H9 (cell line): Measurements from ENCODE around the gene NKD1. TPM values are rescaled to one million over a fixed set of nuclear protein-coding genes. Genes with fewer than 3 reads are reported as not detected.

Experiments
- DNase-seq: peaks from one replicate; pipeline ENCODE4 v3.0.0-alpha.2; 2017
- H2AFZ ChIP-seq: one replicate; pipeline ENCODE4 v1.6.1; 2013; ENCODE audit warnings: mild to moderate bottlenecking, low read length, control low read depth, moderate library complexity
- H2AK5ac ChIP-seq: 2 replicates; pipeline ENCODE4 v1.6.1; 2013; ENCODE audit warnings: low read length, control low read depth, mixed read lengths; ENCODE audit not compliant: insufficient read length
- H2BK120ac ChIP-seq: one replicate; pipeline ENCODE4 v1.6.1; 2013; ENCODE audit warnings: low read depth, mild to moderate bottlenecking, low read length, control low read depth, inconsistent platforms; ENCODE audit not compliant: poor library complexity, severe bottlenecking
- H2BK12ac ChIP-seq: 2 replicates; pipeline ENCODE4 v1.6.1; 2013; ENCODE audit warnings: low read length, control low read depth, mixed read lengths, low read depth; ENCODE audit not compliant: insufficient read length
- H2BK15ac ChIP-seq: 2 replicates; pipeline ENCODE4 v1.6.1; 2013; ENCODE audit warnings: low read depth, low read length, control low read depth
- H2BK20ac ChIP-seq: one replicate; pipeline ENCODE4 v1.6.1; 2013; ENCODE audit warnings: low read depth, mild to moderate bottlenecking, low read length, control low read depth, inconsistent platforms; ENCODE audit not compliant: poor library complexity, severe bottlenecking
- H2BK5ac ChIP-seq: 2 replicates; pipeline ENCODE4 v1.6.1; 2013; ENCODE audit warnings: low read length, control low read depth, mixed read lengths; ENCODE audit not compliant: insufficient read length
- H3K14ac ChIP-seq: 2 replicates; pipeline ENCODE4 v1.6.1; 2013; ENCODE audit warnings: low read length, control low read depth; ENCODE audit not compliant: insufficient read depth
- H3K18ac ChIP-seq: 2 replicates; pipeline ENCODE4 v1.6.1; 2013; ENCODE audit warnings: low read depth, mild to moderate bottlenecking, mixed read lengths, low read length, control low read depth; ENCODE audit not compliant: insufficient read length
- H3K23ac ChIP-seq: 2 replicates; pipeline ENCODE4 v1.6.1; 2013; ENCODE audit warnings: low read length, control low read depth, mixed read lengths, low read depth; ENCODE audit not compliant: insufficient read length
- H3K23me2 ChIP-seq: 2 replicates; pipeline ENCODE4 v1.6.1; 2013; ENCODE audit warnings: low read depth, mild to moderate bottlenecking, mixed read lengths, low read length, control low read depth; ENCODE audit not compliant: insufficient read length, poor library complexity, severe bottlenecking
- H3K27ac ChIP-seq: 2 replicates; pipeline ENCODE4 v1.5.1; 2013; ENCODE audit warnings: low read length, control low read depth, mixed read lengths, low read depth; ENCODE audit not compliant: insufficient read length
- H3K27me3 ChIP-seq: 2 replicates; pipeline ENCODE4 v1.6.1; 2013; ENCODE audit warnings: low read length, control low read depth, inconsistent platforms; ENCODE audit not compliant: insufficient read depth
- H3K4ac ChIP-seq: 2 replicates; pipeline ENCODE4 v1.6.1; 2013; ENCODE audit warnings: low read depth, mild to moderate bottlenecking, control low read depth, inconsistent platforms, low read length, moderate library complexity
- H3K4me1 ChIP-seq: 2 replicates; pipeline ENCODE4 v1.6.1; 2013; ENCODE audit warnings: low read length, control low read depth, inconsistent platforms; ENCODE audit not compliant: insufficient read depth
- H3K4me2 ChIP-seq: 2 replicates; pipeline ENCODE4 v1.6.1; 2013; ENCODE audit warnings: low read length, control low read depth, mixed read lengths; ENCODE audit not compliant: insufficient read length, insufficient read depth
- H3K56ac ChIP-seq: 2 replicates; pipeline ENCODE4 v1.6.1; 2013; ENCODE audit warnings: low read depth, mild to moderate bottlenecking, mixed read lengths, low read length, control low read depth; ENCODE audit not compliant: insufficient read length
- H3K79me1 ChIP-seq: 2 replicates; pipeline ENCODE4 v1.6.1; 2013; ENCODE audit warnings: low read depth, mild to moderate bottlenecking, moderate library complexity, low read length, control low read depth, inconsistent platforms; ENCODE audit not compliant: insufficient read depth, poor library complexity, severe bottlenecking
- H3K79me2 ChIP-seq: 2 replicates; pipeline ENCODE4 v1.6.1; 2013; ENCODE audit warnings: low read length, control low read depth, inconsistent platforms; ENCODE audit not compliant: insufficient read depth
- H3K9ac ChIP-seq: 2 replicates; pipeline ENCODE4 v1.6.1; 2013; ENCODE audit warnings: low read length, control low read depth, mixed read lengths; ENCODE audit not compliant: insufficient read length; ENCODE audit errors: extremely low read depth
- H3K9me3 ChIP-seq: one replicate; pipeline ENCODE4 v1.6.1; 2013; ENCODE audit warnings: low read depth, low read length, inconsistent platforms; ENCODE audit not compliant: control insufficient read depth
- H3T11ph ChIP-seq: one replicate; pipeline ENCODE4 v1.6.1; 2013; ENCODE audit warnings: mild to moderate bottlenecking, low read length, control low read depth, inconsistent platforms
- H4K20me1 ChIP-seq: one replicate; pipeline ENCODE4 v1.6.1; 2013; ENCODE audit not compliant: control insufficient read depth, insufficient read length, insufficient read depth
- H4K5ac ChIP-seq: 2 replicates; pipeline ENCODE4 v1.6.1; 2013; ENCODE audit warnings: low read depth, mild to moderate bottlenecking, mixed read lengths, low read length, control low read depth; ENCODE audit not compliant: insufficient read length
- H4K8ac ChIP-seq: replicated peaks from 2 replicates; pipeline ENCODE4 v1.6.1; 2013; ENCODE audit warnings: low read length, control low read depth, mixed read lengths, low read depth; ENCODE audit not compliant: insufficient read length
- H4K91ac ChIP-seq: 2 replicates; pipeline ENCODE4 v1.6.1; 2013; ENCODE audit warnings: low read depth, mild to moderate bottlenecking, moderate library complexity, mixed read lengths, low read length, control low read depth; ENCODE audit not compliant: insufficient read length
- H3K27ac Mint-ChIP-seq, 3 experiments: 2 replicates in 2 of 3; 3 replicates in 1 of 3; pipeline ENCODE4 v1.8.0; 2020 to 2021; ENCODE audit warnings: mixed read lengths in 3 of 3, mild to moderate bottlenecking in 1 of 3, moderate library complexity in 1 of 3
- H3K27me3 Mint-ChIP-seq: 2 replicates; pipeline ENCODE4 v1.8.0; 2021; ENCODE audit warnings: low read depth, mild to moderate bottlenecking, moderate library complexity, mixed read lengths
- H3K36me3 Mint-ChIP-seq, 3 experiments: 2 replicates in 2 of 3; 3 replicates in 1 of 3; pipeline ENCODE4 v1.8.0; 2020 to 2021; ENCODE audit warnings: low read depth in 3 of 3, mixed read lengths in 3 of 3; ENCODE audit not compliant: insufficient read depth in 1 of 3
- H3K4me1 Mint-ChIP-seq, 2 experiments: 2 replicates each; pipeline ENCODE4 v1.8.0; 2020; ENCODE audit warnings: mixed read lengths in 2 of 2
- H3K4me3 Mint-ChIP-seq, 2 experiments: 2 replicates in 1 of 2; 3 replicates in 1 of 2; pipeline ENCODE4 v1.8.0; 2020 to 2021; ENCODE audit warnings: mild to moderate bottlenecking in 2 of 2, mixed read lengths in 2 of 2, moderate library complexity in 1 of 2
- H3K9me3 Mint-ChIP-seq, 2 experiments: 2 replicates in 1 of 2; 3 replicates in 1 of 2; pipeline ENCODE4 v1.8.0; 2020; ENCODE audit warnings: mild to moderate bottlenecking in 2 of 2, mixed read lengths in 2 of 2, moderate library complexity in 1 of 2
- CTCF ChIP-seq: fragments of 200-600 bp; sonication (generic); conservative IDR thresholded peaks from 3 replicates; pipeline ENCODE4 v1.8.0; 2021; ENCODE audit warnings: antibody characterized with exemption, mild to moderate bottlenecking
- WGBS: extraction: QIAGEN DNeasy Blood & Tissue Kit; methylation state at CpG from one replicate; pipeline ENCODE4 v1.1.7; 2013; ENCODE audit warnings: missing lambda C conversion rate, low lambda C conversion rate, mixed read lengths; ENCODE audit not compliant: insufficient read length; ENCODE audit errors: extremely low coverage; 5-methylcytosine and 5-hydroxymethylcytosine counted together
- total RNA-seq: library from RNA; stranded (reverse); gene quantifications from 2 replicates; pipeline ENCODE4 v1.2.1, GENCODE V29; 2021

NKD1 gene
- total RNA-seq, 1 experiment from 2014 or later: 1.9 TPM

GRCh38 chr16:50596762-50597450, 48.7 kb downstream of the NKD1 start:
- Histone ChIP-seq H3K4me1 (peaks cover 3% of the 10 kb centered on the region; the same call in 1 of the 2 replicates), H4K91ac (no peak overlapping the region), H2BK12ac (no peak overlapping the region), H2BK15ac (no peak overlapping the region), H3K27ac (no peak overlapping the region), H3K4me2 (no peak overlapping the region), H2BK5ac (no peak overlapping the region), H3K18ac (no peak overlapping the region), H3K23me2 (no peaks in the 10 kb centered on the region), H2BK120ac (no peak overlapping the region), H3K79me1 (no peaks in the 10 kb centered on the region), H3K4ac (no peak overlapping the region), H4K20me1 (no peaks in the 10 kb centered on the region), H3K79me2 (no peaks in the 10 kb centered on the region), H3K27me3 (no peaks in the 10 kb centered on the region), H3K9ac (no peak overlapping the region), H3K23ac (no peak overlapping the region), H2BK20ac (no peak overlapping the region), H3K56ac (no peak overlapping the region), H3T11ph (no peak overlapping the region), H2AFZ (no peak overlapping the region), H4K5ac (no peak overlapping the region), H3K9me3 (no peaks in the 10 kb centered on the region), H3K14ac (no peak overlapping the region), H2AK5ac (no peak overlapping the region), H4K8ac (no peak overlapping the region)
- H3K27me3 Mint-ChIP-seq: no peaks in the 10 kb centered on the region; the same call in none of the 2 replicates
- no peaks in the 10 kb centered on the region; a peak in 1 of 7 replicates for H3K36me3 Mint-ChIP-seq
- H3K4me1 Mint-ChIP-seq: peaks cover 15 to 22% of the 10 kb centered on the region in 2 experiments
- H3K9me3 Mint-ChIP-seq: no peaks in the 10 kb centered on the region
- DNase-seq: no peak
- TF ChIP-seq CTCF: no peak
- peak overlapping the region in 2 of 3 experiments; percentile 44 to 81; a peak in 2 of 7 replicates for H3K27ac Mint-ChIP-seq
- no peak overlapping the region for H3K4me3 Mint-ChIP-seq
- WGBS: no CpG with 5 or more reads among the region's 13 CpGs
